ENCODE measurements around the gene APEX1.

Gene APEX1

DNA sequence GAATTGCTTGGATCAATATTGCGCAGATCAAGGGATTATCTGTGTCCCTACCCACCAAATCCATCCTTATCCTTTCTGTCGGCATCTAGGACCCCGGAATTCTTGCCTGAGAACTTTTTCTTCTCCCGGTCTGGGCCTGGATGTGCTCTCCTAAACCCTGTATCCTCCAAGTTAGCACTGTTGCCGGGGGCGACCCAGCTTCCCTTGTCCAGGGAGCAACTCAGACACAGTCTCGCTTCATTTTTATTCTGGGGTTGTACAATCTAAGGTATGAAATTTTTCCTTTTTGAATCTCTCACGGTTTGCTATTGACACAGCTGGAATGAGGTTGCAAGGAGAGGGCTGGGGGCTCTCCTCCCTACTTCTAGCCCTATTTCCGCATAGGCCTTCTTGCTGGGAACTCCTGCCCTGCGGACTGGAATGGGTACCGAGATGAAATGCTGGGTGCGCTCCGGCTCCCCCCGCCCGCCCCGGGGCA lies 13.8 kb downstream of the APEX1 start:
- TF ChIP-seq, protein P1, sequence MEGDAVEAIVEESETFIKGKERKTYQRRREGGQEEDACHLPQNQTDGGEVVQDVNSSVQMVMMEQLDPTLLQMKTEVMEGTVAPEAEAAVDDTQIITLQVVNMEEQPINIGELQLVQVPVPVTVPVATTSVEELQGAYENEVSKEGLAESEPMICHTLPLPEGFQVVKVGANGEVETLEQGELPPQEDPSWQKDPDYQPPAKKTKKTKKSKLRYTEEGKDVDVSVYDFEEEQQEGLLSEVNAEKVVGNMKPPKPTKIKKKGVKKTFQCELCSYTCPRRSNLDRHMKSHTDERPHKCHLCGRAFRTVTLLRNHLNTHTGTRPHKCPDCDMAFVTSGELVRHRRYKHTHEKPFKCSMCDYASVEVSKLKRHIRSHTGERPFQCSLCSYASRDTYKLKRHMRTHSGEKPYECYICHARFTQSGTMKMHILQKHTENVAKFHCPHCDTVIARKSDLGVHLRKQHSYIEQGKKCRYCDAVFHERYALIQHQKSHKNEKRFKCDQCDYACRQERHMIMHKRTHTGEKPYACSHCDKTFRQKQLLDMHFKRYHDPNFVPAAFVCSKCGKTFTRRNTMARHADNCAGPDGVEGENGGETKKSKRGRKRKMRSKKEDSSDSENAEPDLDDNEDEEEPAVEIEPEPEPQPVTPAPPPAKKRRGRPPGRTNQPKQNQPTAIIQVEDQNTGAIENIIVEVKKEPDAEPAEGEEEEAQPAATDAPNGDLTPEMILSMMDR (IDR thresholded peaks at IDR 0.05; ENCODE audit: control insufficient read depth, extremely low read depth, insufficient read depth), result no peak
- H3K4me3 ChIP-seq (ENCODE audit: low read depth, low read length), result peak overlapping the region; percentile 95
- DNase-seq (ENCODE audit: low read depth), result no peak

DNA sequence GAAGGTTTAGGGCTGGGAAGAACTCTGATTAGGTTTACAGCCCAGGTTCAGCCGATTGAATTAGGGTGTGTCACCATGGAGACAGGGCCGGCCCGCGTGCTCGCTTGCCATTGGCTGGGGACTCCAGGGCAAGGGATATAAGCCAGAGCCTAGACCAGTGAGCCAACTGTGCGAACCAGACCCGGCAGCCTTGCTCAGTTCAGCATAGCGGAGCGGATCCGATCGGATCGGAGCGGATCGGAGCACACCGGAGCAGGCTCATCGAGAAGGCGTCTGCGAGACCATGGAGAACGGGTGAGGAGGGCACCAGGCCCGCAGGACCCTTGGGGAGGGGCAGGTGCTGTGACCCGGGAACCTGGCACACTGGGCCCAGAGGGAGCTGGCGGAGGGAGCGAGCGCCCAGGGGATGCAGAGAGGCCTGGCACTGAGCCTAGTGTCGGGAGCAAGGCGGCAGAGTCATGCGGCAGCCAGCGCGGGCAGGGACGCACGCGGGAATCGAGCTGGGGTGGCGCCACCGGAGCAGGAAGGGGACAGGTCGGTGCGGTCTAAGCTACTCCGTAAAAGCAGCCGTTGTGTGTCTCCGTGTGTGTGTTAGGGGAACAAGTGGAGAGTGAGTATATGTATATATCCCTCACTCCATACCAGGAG lies 14.3 kb downstream of the APEX1 start, which contains the start of gene PNP:
PNP (plus strand) TSS at position 165 of the 648 bp plus-strand sequence; CDS start at position 284, 119 bp downstream.
- TF ChIP-seq, protein P1 (IDR thresholded peaks at IDR 0.05; ENCODE audit: control insufficient read depth, extremely low read depth, insufficient read depth), result no peak
- peak; percentile 89 for DNase-seq (ENCODE audit: low read depth)
- H3K4me3 ChIP-seq (ENCODE audit: low read depth, low read length), result peak within 1 kb of the TSS; percentile 95

DNA sequence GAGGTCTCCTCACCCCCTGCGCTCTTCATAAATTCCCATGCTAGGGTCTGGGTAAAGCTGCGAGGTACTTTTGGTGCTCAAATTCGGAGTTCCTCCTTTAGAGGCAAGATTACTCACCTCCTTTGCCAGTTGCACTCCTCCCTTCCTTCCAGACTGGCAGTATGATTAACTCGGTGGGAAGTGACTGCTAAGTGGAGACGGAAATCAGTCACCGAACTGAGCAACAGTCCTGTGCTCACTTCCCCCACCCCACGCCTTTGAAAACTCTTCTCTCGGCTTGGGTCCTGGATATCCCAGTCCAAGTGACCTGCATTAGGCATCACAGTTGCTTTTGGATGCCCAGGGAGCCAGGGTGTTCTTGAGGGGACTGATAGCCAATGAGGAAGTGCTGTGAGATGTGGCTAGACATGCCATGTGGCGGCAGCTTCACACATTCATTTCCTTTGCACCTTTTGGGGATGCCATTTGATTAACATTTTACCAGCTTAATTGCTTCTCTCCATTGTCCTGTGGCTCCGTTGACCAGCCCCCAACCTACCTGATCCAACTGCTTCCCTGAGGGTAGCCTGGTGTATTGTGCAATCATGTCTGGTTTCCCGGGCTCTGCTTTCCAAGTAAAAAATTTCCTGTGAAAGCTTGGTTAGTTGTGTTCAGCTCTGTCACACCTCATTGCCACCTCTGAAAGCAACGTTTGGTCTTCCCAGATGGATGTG lies 15.0 kb downstream of the APEX1 start:
- peak overlapping the region; percentile 95 for H3K4me3 ChIP-seq (ENCODE audit: low read depth, low read length)
- TF ChIP-seq, protein P1 (IDR thresholded peaks at IDR 0.05; ENCODE audit: control insufficient read depth, extremely low read depth, insufficient read depth), result no peak
- no peak for DNase-seq (ENCODE audit: low read depth)

DNA sequence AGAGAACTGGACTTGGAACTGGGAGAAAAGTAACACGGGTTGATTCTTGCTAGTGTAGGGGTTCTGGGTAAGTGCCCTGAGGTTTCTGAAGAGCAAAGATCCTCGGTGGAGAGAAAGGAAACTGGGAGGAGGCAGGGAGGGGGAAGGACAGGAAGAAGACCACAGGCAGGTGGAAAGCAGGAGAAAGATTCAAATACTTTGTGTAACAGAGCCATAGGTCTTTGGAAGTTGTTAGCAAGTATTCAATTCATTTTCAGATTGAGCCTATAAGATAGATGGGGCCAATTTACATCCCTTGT lies 15.5 kb downstream of the APEX1 start:
- H3K4me3 ChIP-seq (ENCODE audit: low read depth, low read length), result peak overlapping the region; percentile 95
- TF ChIP-seq, protein P1 (IDR thresholded peaks at IDR 0.05; ENCODE audit: control insufficient read depth, extremely low read depth, insufficient read depth), result no peak
- DNase-seq (ENCODE audit: low read depth), result no peak

DNA sequence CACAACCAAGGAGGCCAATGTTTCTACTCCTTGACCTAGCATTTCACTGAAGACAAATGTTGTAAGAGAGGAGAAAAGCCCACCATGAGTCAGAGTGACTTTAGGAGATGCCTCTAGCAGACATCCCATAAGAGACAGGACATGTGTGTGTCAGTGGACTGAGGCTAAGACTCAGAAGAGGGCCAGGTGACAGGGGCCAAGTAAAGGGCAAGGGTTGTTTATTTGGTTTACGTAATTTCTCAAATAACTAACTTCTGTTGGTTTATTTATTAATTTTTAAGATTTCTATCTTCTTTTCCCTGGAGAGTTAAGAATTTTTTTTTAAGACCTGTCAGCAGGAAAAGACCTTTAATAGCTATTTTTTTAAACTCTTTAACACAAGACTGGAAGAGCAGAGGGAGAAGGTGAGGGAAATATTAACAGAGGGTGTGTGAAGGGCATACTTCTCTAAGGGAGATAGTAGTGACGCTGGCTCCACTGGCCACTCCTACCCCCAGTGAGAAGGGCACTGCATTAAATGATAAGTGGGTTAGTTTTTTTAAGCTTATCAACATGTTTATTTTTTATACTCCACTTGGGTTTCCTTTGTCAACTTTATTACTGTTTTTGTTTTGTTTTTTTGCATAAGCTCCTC lies 17.6 kb downstream of the APEX1 start:
- no peak for DNase-seq (ENCODE audit: low read depth)
- TF ChIP-seq, protein P1 (IDR thresholded peaks at IDR 0.05; ENCODE audit: control insufficient read depth, extremely low read depth, insufficient read depth), result no peak
- H3K4me3 ChIP-seq (ENCODE audit: low read depth, low read length), result no peak overlapping the region

DNA sequence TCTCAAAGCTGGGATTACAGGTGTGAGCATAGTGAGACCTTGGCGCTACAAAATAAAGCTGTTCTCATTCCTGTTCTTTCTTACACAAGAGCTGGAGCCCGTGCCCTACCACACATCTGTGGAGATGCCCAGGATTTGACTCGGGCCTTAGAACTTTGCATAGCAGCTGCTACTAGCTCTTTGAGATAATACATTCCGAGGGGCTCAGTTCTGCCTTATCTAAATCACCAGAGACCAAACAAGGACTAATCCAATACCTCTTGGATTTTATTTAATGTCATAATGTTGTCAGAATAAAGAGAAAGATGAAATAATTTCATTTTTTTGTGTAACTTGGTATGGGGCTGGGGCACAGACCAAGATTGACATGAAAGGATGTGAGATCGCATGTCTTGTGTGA lies 21.8 kb downstream of the APEX1 start:
- no peak for DNase-seq (ENCODE audit: low read depth)
- TF ChIP-seq, protein P1 (IDR thresholded peaks at IDR 0.05; ENCODE audit: control insufficient read depth, extremely low read depth, insufficient read depth), result no peak
- no peak overlapping the region for H3K4me3 ChIP-seq (ENCODE audit: low read depth, low read length)

Data from LNCaP clone FGC (cell line).